GM06990 (cell line): Measurements from ENCODE around the gene AGO3.

ENCODE experiments used
- DNase-seq: peaks from one replicate; pipeline ENCODE4 v3.0.0-alpha.2; 2011; ENCODE audit not compliant: insufficient read length; ENCODE audit errors: extremely low read depth
- H3K27me3 ChIP-seq: replicated peaks from 2 replicates; pipeline ENCODE4 v1.6.0; 2011; ENCODE audit warnings: low read length; ENCODE audit not compliant: control insufficient read depth, insufficient read depth
- H3K36me3 ChIP-seq: 2 replicates; pipeline ENCODE4 v1.5.1; 2011; ENCODE audit warnings: low read length; ENCODE audit not compliant: control insufficient read depth, insufficient read depth
- H3K4me3 ChIP-seq: replicated peaks from 2 replicates; pipeline ENCODE4 v1.5.1; 2011; ENCODE audit warnings: low read depth, mild to moderate bottlenecking, control low read depth, low read length
- CTCF ChIP-seq: IDR thresholded peaks from 2 replicates; pipeline ENCODE4 v1.5.1; 2011; ENCODE audit warnings: low read length, control low read depth, mild to moderate bottlenecking, inconsistent platforms; ENCODE audit not compliant: insufficient read depth, poor library complexity, severe bottlenecking

The AGO3 gene

GRCh38 chr1:36067871-36068270 lies 137.0 kb downstream of the AGO3 start:
- DNase-seq, result no peak
- no peak overlapping the region for H3K4me3 ChIP-seq
- TF ChIP-seq CTCF, result no peak
- H3K36me3 ChIP-seq, result no peaks in the 10 kb centered on the region
- no peaks in the 10 kb centered on the region for H3K27me3 ChIP-seq

- DNase-seq, result no peak
- H3K36me3 ChIP-seq, result no peaks in the 10 kb centered on the region
- TF ChIP-seq CTCF, result no peak
These were observed 138.0 kb downstream of the AGO3 start for GRCh38 chr1:36068866-36069265.

GRCh38 chr1:36070349-36070748 lies 139.4 kb downstream of the AGO3 start:
- H3K27me3 ChIP-seq, result no peaks in the 10 kb centered on the region
- DNase-seq, result no peak
- no peak overlapping the region for H3K4me3 ChIP-seq
- no peak for TF ChIP-seq CTCF
- H3K36me3 ChIP-seq, result no peaks in the 10 kb centered on the region

More at GRCh38 chr1:36068866-36069265, 138.0 kb downstream of the AGO3 start:
- H3K4me3 ChIP-seq, result no peak overlapping the region
- no peaks in the 10 kb centered on the region for H3K27me3 ChIP-seq

- no peak for DNase-seq
- no peak overlapping the region for H3K4me3 ChIP-seq
- no peak for TF ChIP-seq CTCF
- H3K36me3 ChIP-seq, result no peaks in the 10 kb centered on the region
- H3K27me3 ChIP-seq, result no peaks in the 10 kb centered on the region
These were observed 146.2 kb downstream of the AGO3 start for GRCh38 chr1:36076979-36077573.

- DNase-seq, result no peak
- Histone ChIP-seq H3K36me3 (no peaks in the 10 kb centered on the region), H3K27me3 (no peaks in the 10 kb centered on the region), H3K4me3 (no peak overlapping the region)
- no peak for TF ChIP-seq CTCF
These were observed 149.3 kb downstream of the AGO3 start for GRCh38 chr1:36080236-36080635.

GRCh38 chr1:36080801-36081200 lies 149.9 kb downstream of the AGO3 start:
- Histone ChIP-seq H3K4me3 (no peak overlapping the region), H3K36me3 (no peaks in the 10 kb centered on the region), H3K27me3 (no peaks in the 10 kb centered on the region)
- no peak for TF ChIP-seq CTCF
- DNase-seq, result no peak
